ENCODE measurements around the gene VASP. TPM values are rescaled to one million over a fixed set of nuclear protein-coding genes. Genes with fewer than 3 reads are reported as not detected.

Gene VASP
- total RNA-seq, 2 donors from 2014 or later: 236 to 261 TPM

DNA sequence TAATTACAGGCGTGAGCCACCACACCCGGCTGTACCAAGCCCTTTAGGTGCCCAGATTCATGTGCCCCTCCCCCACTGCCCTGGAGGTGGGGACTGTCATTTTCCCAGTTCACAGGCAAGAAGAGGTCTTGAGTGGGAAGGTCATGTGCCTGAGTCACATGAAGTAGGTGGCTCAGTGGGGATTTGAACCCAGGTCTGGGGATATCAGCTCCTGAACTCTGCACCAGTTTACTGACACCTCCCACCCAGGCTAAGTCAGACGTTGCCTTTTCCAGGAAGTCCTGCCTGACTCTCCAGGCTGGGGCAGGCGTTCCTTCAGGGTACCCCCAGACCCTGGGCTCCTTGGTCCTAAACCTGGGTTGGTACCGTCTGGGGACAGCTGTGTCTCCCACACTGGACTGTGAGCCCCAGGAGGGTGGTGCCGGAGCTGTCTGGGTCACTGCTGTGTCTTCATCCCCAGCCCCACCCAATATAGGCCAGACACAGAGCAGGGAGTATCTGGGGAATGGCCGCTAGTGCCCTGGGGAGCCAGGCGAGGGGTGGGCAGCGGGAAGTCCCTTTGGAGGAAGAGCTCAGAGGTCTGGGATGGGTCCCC is 8.6 kb downstream of the VASP start:
- peak; percentile 76 for DNase-seq
- H3K4me3 ChIP-seq: no peak overlapping the region
- H3K27ac ChIP-seq: peak overlapping the region; percentile 85
- H3K9me3 ChIP-seq: no peaks in the 10 kb centered on the region
- H3K27me3 ChIP-seq: no peaks in the 10 kb centered on the region
- no peak for TF ChIP-seq CTCF (IDR thresholded peaks at IDR 0.05)
- H3K36me3 ChIP-seq: peaks cover 6% of the 10 kb centered on the region
- peaks cover 47% of the 10 kb centered on the region for H3K4me1 ChIP-seq
- intact Hi-C loops (cut with DNase I): no loop called here
- peak overlapping the region; percentile 58 to 71 for H3K9ac ChIP-seq (ENCODE audit: low read depth in 2 of 2, low read length in 2 of 2)

DNA sequence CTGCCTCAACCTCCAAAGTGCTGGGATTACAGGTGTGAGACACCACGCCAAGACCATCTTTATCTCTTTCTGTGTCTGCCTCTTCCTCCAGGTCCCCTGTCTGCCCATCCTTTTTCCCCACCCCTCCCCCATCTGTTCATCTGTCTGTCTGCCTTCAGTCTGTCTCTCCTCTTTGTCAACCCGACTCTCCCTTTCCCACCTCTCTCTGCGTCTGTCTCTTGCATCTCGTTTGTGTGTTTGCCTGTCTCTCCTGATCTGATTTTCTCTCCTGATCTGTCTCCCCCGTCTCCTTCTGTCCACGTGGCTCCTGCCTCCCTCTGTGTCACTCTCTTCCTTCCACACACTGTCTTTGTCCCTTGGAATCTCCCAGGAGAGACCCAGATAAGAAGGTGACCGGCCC is 10.0 kb downstream of the VASP start:
- Histone ChIP-seq H3K9ac (ENCODE audit: low read depth in 2 of 2, low read length in 2 of 2) (peak overlapping the region in 1 of 2 donors; percentile 28), H3K27ac (no peak overlapping the region), H3K27me3 (no peaks in the 10 kb centered on the region), H3K4me3 (no peak overlapping the region), H3K4me1 (peaks cover 45% of the 10 kb centered on the region), H3K36me3 (peaks cover 6% of the 10 kb centered on the region), H3K9me3 (no peaks in the 10 kb centered on the region)
- intact Hi-C loops (cut with DNase I): no loop called here
- DNase-seq: no peak
- no peak for TF ChIP-seq CTCF (IDR thresholded peaks at IDR 0.05)

- intact Hi-C loops (cut with DNase I): no loop called here
- no peak for DNase-seq
- no peaks in the 10 kb centered on the region for H3K9me3 ChIP-seq
- peaks cover 6% of the 10 kb centered on the region for H3K36me3 ChIP-seq
- H3K4me3 ChIP-seq: no peak overlapping the region
- peak overlapping the region; percentile 55 for H3K27ac ChIP-seq
- H3K9ac ChIP-seq (ENCODE audit: low read depth in 2 of 2, low read length in 2 of 2): peak overlapping the region in 1 of 2 donors; percentile 28
- H3K4me1 ChIP-seq: peaks cover 39% of the 10 kb centered on the region
- no peaks in the 10 kb centered on the region for H3K27me3 ChIP-seq
- TF ChIP-seq CTCF (IDR thresholded peaks at IDR 0.05): no peak
Measured at GRCh38 chr19:45517641-45518468, 10.6 kb downstream of the VASP start.

- DNase-seq: no peak
- peaks cover 33% of the 10 kb centered on the region for H3K4me1 ChIP-seq
- peaks cover 6% of the 10 kb centered on the region for H3K36me3 ChIP-seq
- peak overlapping the region; percentile 55 for H3K27ac ChIP-seq
- H3K9ac ChIP-seq (ENCODE audit: low read depth in 2 of 2, low read length in 2 of 2): no peak overlapping the region
- H3K9me3 ChIP-seq: no peaks in the 10 kb centered on the region
- H3K4me3 ChIP-seq: no peak overlapping the region
- intact Hi-C loops (cut with DNase I): no loop called here
- no peak for TF ChIP-seq CTCF (IDR thresholded peaks at IDR 0.05)
- H3K27me3 ChIP-seq: no peaks in the 10 kb centered on the region
Measured at GRCh38 chr19:45518469-45518826, 11.2 kb downstream of the VASP start.

GRCh38 chr19:45522010-45522941 is 15.0 kb downstream of the VASP start:
- TF ChIP-seq CTCF (IDR thresholded peaks at IDR 0.05): no peak
- H3K27me3 ChIP-seq: no peaks in the 10 kb centered on the region
- no peak for DNase-seq
- H3K27ac ChIP-seq: peak overlapping the region; percentile 65
- peak overlapping the region in 1 of 2 donors; percentile 74 for H3K9ac ChIP-seq (ENCODE audit: low read depth in 2 of 2, low read length in 2 of 2)
- H3K9me3 ChIP-seq: no peaks in the 10 kb centered on the region
- no peak overlapping the region for H3K4me3 ChIP-seq
- peaks cover 20% of the 10 kb centered on the region for H3K36me3 ChIP-seq
- intact Hi-C loops (cut with DNase I): loop anchor here (5.0 to 10.0 kb wide), 2 partner anchors 35 to 123 kb away; no protein-coding TSS in a partner anchor
- peaks cover 4% of the 10 kb centered on the region for H3K4me1 ChIP-seq
